ENCODE measurements around the gene FLT3. TPM values are rescaled to one million over a fixed set of nuclear protein-coding genes. Genes with fewer than 3 reads are reported as not detected.

FLT3 gene
- total and polyA plus RNA-seq, 2 of the 13 experiments (the other 11 are each of a cell fraction or from before 2014, with no cell fraction given) = not detected

GRCh38 chr13:28138012-28138755 lies 37.8 kb upstream of the FLT3 start, which contains the start of gene PAN3 (continued):
- TF ChIP-seq ELF3 (CRISPR knock-in tag; IDR thresholded peaks at IDR 0.05) (0 out of 2 replicates have a peak, but pooled peaks have one; percentile 24), ZMYM4 (CRISPR knock-in tag; IDR thresholded peaks at IDR 0.05) (no peak; the same call in 1 of the 2 replicates), SNAPC5 (CRISPR knock-in tag; IDR thresholded peaks at IDR 0.05; ENCODE audit: borderline replicate concordance) (no peak), ZNF33B (CRISPR knock-in tag; IDR thresholded peaks at IDR 0.05) (0 out of 2 replicates have a peak, but pooled peaks have one; percentile 47), ZNF547 (CRISPR knock-in tag; IDR thresholded peaks at IDR 0.05) (0 out of 2 replicates have a peak, but pooled peaks have one; percentile 58), ZNF639 (CRISPR knock-in tag; conservative IDR thresholded peaks at IDR 0.05) (peak; percentile 95), ZNF136 (CRISPR knock-in tag; IDR thresholded peaks at IDR 0.05; ENCODE audit: low read depth) (no peak), POLR2A (IDR thresholded peaks at IDR 0.05; ENCODE audit: insufficient read depth in 1 of 2, low read depth in 2 of 2, low read length in 2 of 2) (peak; percentile 73 to 77), PHF20 (CRISPR knock-in tag; IDR thresholded peaks at IDR 0.05) (peak; percentile 66), ZNF280D (CRISPR knock-in tag; IDR thresholded peaks at IDR 0.05) (no peak), MEIS2 (CRISPR knock-in tag; IDR thresholded peaks at IDR 0.05) (0 out of 2 replicates have a peak, but pooled peaks have one; percentile 50), ZNF614 (CRISPR knock-in tag; IDR thresholded peaks at IDR 0.05; ENCODE audit: borderline replicate concordance) (no peak), ZNF264 (CRISPR knock-in tag; IDR thresholded peaks at IDR 0.05) (0 out of 2 replicates have a peak, but pooled peaks have one; percentile 29), SALL1 (CRISPR knock-in tag; IDR thresholded peaks at IDR 0.05) (peak; percentile 52), ZNF598 (CRISPR knock-in tag; IDR thresholded peaks at IDR 0.05; ENCODE audit: borderline replicate concordance) (no peak), KAT8 (CRISPR knock-in tag; IDR thresholded peaks at IDR 0.05) (peak; percentile 70), ZFP91 (CRISPR knock-in tag; IDR thresholded peaks at IDR 0.05; ENCODE audit: borderline replicate concordance) (peak; percentile 99), BCL3 (CRISPR knock-in tag; IDR thresholded peaks at IDR 0.05) (0 out of 2 replicates have a peak, but pooled peaks have one; percentile 48), TBL1XR1 (IDR thresholded peaks at IDR 0.05; ENCODE audit: borderline replicate concordance, low read length, partially characterized antibody) (peak; percentile 29)
